SH-SY5Y (cell line): Measurements from ENCODE around the gene CEBPG.
A peak's percentile ranks its signal among the peaks of the same experiment; 100 is the strongest.

Experiments
- GATA2 ChIP-seq: IDR thresholded peaks from 2 replicates; pipeline ENCODE4 v1.6.1; 2011; ENCODE audit warnings: mild to moderate bottlenecking, low read depth, low read length
- GATA3 ChIP-seq: IDR thresholded peaks from 2 replicates; pipeline ENCODE4 v1.6.1; 2011; ENCODE audit warnings: low read depth, mild to moderate bottlenecking, low read length, moderate library complexity

CEBPG gene

GRCh38 chr19:33344573-33344925, 29.0 kb upstream of the CEBPG start:
- TF ChIP-seq GATA3 = no peak
- TF ChIP-seq GATA2 = no peak

GRCh38 chr19:33345163-33345562, 28.3 kb upstream of the CEBPG start:
- TF ChIP-seq GATA2 (no peak), GATA3 (no peak)

GRCh38 chr19:33346665-33347064, 26.8 kb upstream of the CEBPG start:
- TF ChIP-seq GATA3 = no peak
- no peak for TF ChIP-seq GATA2

GRCh38 chr19:33347300-33347699, 26.2 kb upstream of the CEBPG start:
- TF ChIP-seq GATA2 (no peak), GATA3 (no peak)

GRCh38 chr19:33348301-33349010, 25.1 kb upstream of the CEBPG start:
- TF ChIP-seq GATA2 = peak; percentile 94
- peak; percentile 67 for TF ChIP-seq GATA3

- no peak for TF ChIP-seq GATA3
- no peak for TF ChIP-seq GATA2
Measured at GRCh38 chr19:33349319-33350289, 23.9 kb upstream of the CEBPG start.

- TF ChIP-seq GATA3 (no peak), GATA2 (no peak)
Measured at GRCh38 chr19:33350538-33351309, 22.8 kb upstream of the CEBPG start.

- TF ChIP-seq GATA3 (no peak), GATA2 (no peak)
Measured at GRCh38 chr19:33355535-33355934, 18.0 kb upstream of the CEBPG start.

- TF ChIP-seq GATA3 (no peak), GATA2 (no peak)
Measured at GRCh38 chr19:33357556-33357955, 16.0 kb upstream of the CEBPG start.

GRCh38 chr19:33358408-33358807, 15.1 kb upstream of the CEBPG start:
- TF ChIP-seq GATA3 = no peak
- TF ChIP-seq GATA2 = no peak

- TF ChIP-seq GATA2 (no peak), GATA3 (no peak)
Measured at GRCh38 chr19:33359581-33359980, 13.9 kb upstream of the CEBPG start.

GRCh38 chr19:33362508-33363228, 10.8 kb upstream of the CEBPG start:
- TF ChIP-seq GATA2 = no peak
- no peak for TF ChIP-seq GATA3

- TF ChIP-seq GATA3 (no peak), GATA2 (no peak)
Measured at GRCh38 chr19:33363476-33363875, 10.0 kb upstream of the CEBPG start.

GRCh38 chr19:33365691-33366090, 7.8 kb upstream of the CEBPG start:
- TF ChIP-seq GATA3 = no peak
- no peak for TF ChIP-seq GATA2

GRCh38 chr19:33366127-33366526, 7.4 kb upstream of the CEBPG start:
- TF ChIP-seq GATA3 = no peak
- no peak for TF ChIP-seq GATA2

GRCh38 chr19:33366897-33367296, 6.6 kb upstream of the CEBPG start:
- TF ChIP-seq GATA3 (no peak), GATA2 (no peak)
